ENCODE data around the gene FCN1. TPM values are rescaled to one million over a fixed set of nuclear protein-coding genes. Genes with fewer than 3 reads are reported as not detected.

FCN1 gene
- total RNA-seq, 1 donor from 2014 or later = not detected

DNA sequence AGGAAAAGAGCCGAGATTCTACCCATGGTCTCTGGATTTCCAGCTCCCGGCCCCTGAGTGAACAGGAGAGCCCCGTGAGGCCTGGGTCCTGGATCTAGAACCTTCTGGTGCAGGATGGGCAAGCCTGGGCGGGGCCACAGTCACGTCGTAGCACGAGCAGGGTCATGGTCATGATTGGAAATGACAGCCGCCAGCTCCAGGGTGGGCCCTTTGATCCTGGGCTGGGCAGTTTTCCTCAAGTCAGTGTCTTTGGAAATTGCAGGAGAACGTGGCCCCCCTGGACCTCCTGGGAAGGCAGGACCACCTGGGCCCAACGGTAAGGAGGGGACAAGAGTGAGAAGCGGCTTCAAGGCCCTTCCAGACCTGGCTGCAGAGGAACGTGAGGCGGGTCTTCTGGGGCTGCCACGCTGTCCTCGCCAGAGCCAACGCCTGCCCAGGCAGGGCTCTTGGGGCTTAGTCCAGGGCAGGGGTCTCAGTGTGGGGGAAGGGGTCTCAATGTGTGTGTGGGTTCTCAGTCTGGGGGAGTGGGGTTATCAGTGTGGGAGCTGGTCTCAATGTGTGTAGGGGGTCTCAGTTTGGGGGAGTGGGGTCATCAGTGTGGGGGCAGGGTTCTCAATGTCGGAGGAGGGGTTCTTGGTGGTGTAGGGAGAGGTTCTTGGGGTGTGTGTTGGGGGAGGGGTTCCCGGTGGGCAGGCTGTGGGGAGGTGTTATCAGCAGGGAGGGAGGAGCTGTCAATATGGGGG lies 34.5 kb downstream of the FCN1 start:
- H3K4me1 Mint-ChIP-seq (ENCODE audit: unreplicated experiment) = no peaks in the 10 kb centered on the region
- H3K36me3 Mint-ChIP-seq (ENCODE audit: unreplicated experiment) = no peaks in the 10 kb centered on the region
- H3K27ac Mint-ChIP-seq (ENCODE audit: unreplicated experiment) = no peak overlapping the region
- peaks cover 39% of the 10 kb centered on the region for H3K27me3 Mint-ChIP-seq (ENCODE audit: unreplicated experiment)
- DNase-seq (ENCODE audit: extremely low spot score, unreplicated experiment) = no peak
- no peak overlapping the region for H3K4me3 Mint-ChIP-seq (ENCODE audit: unreplicated experiment)
- H3K9me3 Mint-ChIP-seq (ENCODE audit: unreplicated experiment) = no peaks in the 10 kb centered on the region
- TF ChIP-seq, protein P1, sequence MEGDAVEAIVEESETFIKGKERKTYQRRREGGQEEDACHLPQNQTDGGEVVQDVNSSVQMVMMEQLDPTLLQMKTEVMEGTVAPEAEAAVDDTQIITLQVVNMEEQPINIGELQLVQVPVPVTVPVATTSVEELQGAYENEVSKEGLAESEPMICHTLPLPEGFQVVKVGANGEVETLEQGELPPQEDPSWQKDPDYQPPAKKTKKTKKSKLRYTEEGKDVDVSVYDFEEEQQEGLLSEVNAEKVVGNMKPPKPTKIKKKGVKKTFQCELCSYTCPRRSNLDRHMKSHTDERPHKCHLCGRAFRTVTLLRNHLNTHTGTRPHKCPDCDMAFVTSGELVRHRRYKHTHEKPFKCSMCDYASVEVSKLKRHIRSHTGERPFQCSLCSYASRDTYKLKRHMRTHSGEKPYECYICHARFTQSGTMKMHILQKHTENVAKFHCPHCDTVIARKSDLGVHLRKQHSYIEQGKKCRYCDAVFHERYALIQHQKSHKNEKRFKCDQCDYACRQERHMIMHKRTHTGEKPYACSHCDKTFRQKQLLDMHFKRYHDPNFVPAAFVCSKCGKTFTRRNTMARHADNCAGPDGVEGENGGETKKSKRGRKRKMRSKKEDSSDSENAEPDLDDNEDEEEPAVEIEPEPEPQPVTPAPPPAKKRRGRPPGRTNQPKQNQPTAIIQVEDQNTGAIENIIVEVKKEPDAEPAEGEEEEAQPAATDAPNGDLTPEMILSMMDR (IDR thresholded peaks at IDR 0.05) = no peak

GRCh38 chr9:134882204-134882785 lies 35.4 kb downstream of the FCN1 start:
- no peaks in the 10 kb centered on the region for H3K36me3 Mint-ChIP-seq (ENCODE audit: unreplicated experiment)
- no peak overlapping the region for H3K27ac Mint-ChIP-seq (ENCODE audit: unreplicated experiment)
- no peak for DNase-seq (ENCODE audit: extremely low spot score, unreplicated experiment)
- TF ChIP-seq, protein P1 (IDR thresholded peaks at IDR 0.05) = no peak
- no peaks in the 10 kb centered on the region for H3K9me3 Mint-ChIP-seq (ENCODE audit: unreplicated experiment)
- peaks cover 40% of the 10 kb centered on the region for H3K27me3 Mint-ChIP-seq (ENCODE audit: unreplicated experiment)
- H3K4me1 Mint-ChIP-seq (ENCODE audit: unreplicated experiment) = no peaks in the 10 kb centered on the region
- no peak overlapping the region for H3K4me3 Mint-ChIP-seq (ENCODE audit: unreplicated experiment)

GRCh38 chr9:134881313-134881670 lies 36.4 kb downstream of the FCN1 start:
- Mint-ChIP-seq H3K4me3 (ENCODE audit: unreplicated experiment) (no peak overlapping the region), H3K27ac (ENCODE audit: unreplicated experiment) (no peak overlapping the region), H3K27me3 (ENCODE audit: unreplicated experiment) (peaks cover 40% of the 10 kb centered on the region), H3K9me3 (ENCODE audit: unreplicated experiment) (no peaks in the 10 kb centered on the region), H3K4me1 (ENCODE audit: unreplicated experiment) (no peaks in the 10 kb centered on the region), H3K36me3 (ENCODE audit: unreplicated experiment) (no peaks in the 10 kb centered on the region)
- DNase-seq (ENCODE audit: extremely low spot score, unreplicated experiment) = no peak
- TF ChIP-seq, protein P1 (IDR thresholded peaks at IDR 0.05) = no peak

- H3K36me3 Mint-ChIP-seq (ENCODE audit: unreplicated experiment) = no peaks in the 10 kb centered on the region
- no peak within 1 kb of the TSS for H3K27ac Mint-ChIP-seq (ENCODE audit: unreplicated experiment)
- H3K9me3 Mint-ChIP-seq (ENCODE audit: unreplicated experiment) = no peaks in the 10 kb centered on the region
- no peak for DNase-seq (ENCODE audit: extremely low spot score, unreplicated experiment)
- TF ChIP-seq, protein P1 (IDR thresholded peaks at IDR 0.05) = no peak
- H3K27me3 Mint-ChIP-seq (ENCODE audit: unreplicated experiment) = peaks cover 37% of the 10 kb centered on the region
- no peaks in the 10 kb centered on the region for H3K4me1 Mint-ChIP-seq (ENCODE audit: unreplicated experiment)
- no peak within 1 kb of the TSS for H3K4me3 Mint-ChIP-seq (ENCODE audit: unreplicated experiment)
These were observed 37.0 kb downstream of the FCN1 start, which contains the start of gene FCN2 for GRCh38 chr9:134880484-134881312. Gene FCN2 (plus strand): TSS chr9:134880810. CDS start chr9:134880822, 12 bp downstream.

Data from osteocyte (in vitro differentiated cells).